Measurements from ENCODE around the gene PXYLP1. TPM values are rescaled to one million over a fixed set of nuclear protein-coding genes. Genes with fewer than 3 reads are reported as not detected.

The PXYLP1 gene
- total and polyA plus RNA-seq, 2 donors (not counting 1 experiment from before 2014, with no cell fraction given): 1.4 to 4.5 TPM

GRCh38 chr3:141311170-141311495 is 79.5 kb downstream of the PXYLP1 start:
- Mint-ChIP-seq H3K27ac (peak overlapping the region; percentile 97), H3K4me3 (peak overlapping the region; percentile 98), H3K27me3 (no peaks in the 10 kb centered on the region), H3K9me3 (ENCODE audit: insufficient read depth) (peaks cover 2% of the 10 kb centered on the region), H3K4me1 (peaks cover 23% of the 10 kb centered on the region)
- Histone ChIP-seq H3K27me3 (replicated peaks in 1 of 4; ENCODE audit: control extremely low read depth in 1 of 4, control insufficient read depth in 3 of 4, insufficient read depth in 4 of 4, low read length in 3 of 4) (no peaks in the 10 kb centered on the region), H3K9me3 (ENCODE audit: control extremely low read depth in 1 of 3, control insufficient read depth in 2 of 3, insufficient read depth in 1 of 3, low read length in 2 of 3) (no peaks in the 10 kb centered on the region), H3K79me2 (ENCODE audit: control insufficient read depth, insufficient read depth, low read length) (peaks cover 11% of the 10 kb centered on the region), H3K4me1 (ENCODE audit: control insufficient read depth in 2 of 2, insufficient read depth in 2 of 2, low read length in 2 of 2) (peaks cover 15 to 17% of the 10 kb centered on the region in 2 donors), H4K20me1 (ENCODE audit: control insufficient read depth, insufficient read depth, low read length, poor library complexity, severe bottlenecking) (no peaks in the 10 kb centered on the region), H3K4me2 (replicated peaks; ENCODE audit: low read depth, low read length, poor library complexity, severe bottlenecking) (peak overlapping the region; percentile 79), H2AFZ (ENCODE audit: insufficient read depth, low read depth, low read length, poor library complexity, severe bottlenecking) (peak overlapping the region; percentile 96), H3K27ac (ENCODE audit: low read length in 2 of 2) (peak overlapping the region; percentile 65 to 78), H3K36me3 (replicated peaks in 1 of 2; ENCODE audit: control extremely low read depth in 1 of 2, control insufficient read depth in 1 of 2, extremely low read depth in 1 of 2, insufficient read depth in 2 of 2, low read length in 1 of 2) (no peaks in the 10 kb centered on the region), H3K4me3 (ENCODE audit: control extremely low read depth in 1 of 5, extremely low read depth in 1 of 5, insufficient read depth in 1 of 5, low read depth in 2 of 5, low read length in 4 of 5) (peak overlapping the region; percentile 71 to 96 (median 93)), H3K9ac (ENCODE audit: low read length) (peak overlapping the region; percentile 69)
- DNase-seq: no peak
- WGBS (ENCODE audit: insufficient coverage): 9% methylated on average over 8 of the region's 13 CpGs
- POLR2A ChIA-PET: interaction anchor here (0.6 to 1.4 kb wide), 4 partner anchors 80 to 176 kb away, joined by 4 to 7 read pairs (median 5); partner anchors contain the start of gene PXYLP1
- no peak for ATAC-seq (ENCODE audit: low read depth)
- TF ChIP-seq, protein P1, sequence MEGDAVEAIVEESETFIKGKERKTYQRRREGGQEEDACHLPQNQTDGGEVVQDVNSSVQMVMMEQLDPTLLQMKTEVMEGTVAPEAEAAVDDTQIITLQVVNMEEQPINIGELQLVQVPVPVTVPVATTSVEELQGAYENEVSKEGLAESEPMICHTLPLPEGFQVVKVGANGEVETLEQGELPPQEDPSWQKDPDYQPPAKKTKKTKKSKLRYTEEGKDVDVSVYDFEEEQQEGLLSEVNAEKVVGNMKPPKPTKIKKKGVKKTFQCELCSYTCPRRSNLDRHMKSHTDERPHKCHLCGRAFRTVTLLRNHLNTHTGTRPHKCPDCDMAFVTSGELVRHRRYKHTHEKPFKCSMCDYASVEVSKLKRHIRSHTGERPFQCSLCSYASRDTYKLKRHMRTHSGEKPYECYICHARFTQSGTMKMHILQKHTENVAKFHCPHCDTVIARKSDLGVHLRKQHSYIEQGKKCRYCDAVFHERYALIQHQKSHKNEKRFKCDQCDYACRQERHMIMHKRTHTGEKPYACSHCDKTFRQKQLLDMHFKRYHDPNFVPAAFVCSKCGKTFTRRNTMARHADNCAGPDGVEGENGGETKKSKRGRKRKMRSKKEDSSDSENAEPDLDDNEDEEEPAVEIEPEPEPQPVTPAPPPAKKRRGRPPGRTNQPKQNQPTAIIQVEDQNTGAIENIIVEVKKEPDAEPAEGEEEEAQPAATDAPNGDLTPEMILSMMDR (IDR thresholded peaks at IDR 0.05): no peak
- TF ChIP-seq EZH2 (IDR thresholded peaks at IDR 0.05; ENCODE audit: borderline replicate concordance, insufficient read depth, low read depth, low read length, poor library complexity, severe bottlenecking): no peak
- intact Hi-C loops (cut with micrococcal nuclease): loop anchor here (1.0 to 5.0 kb wide), 12 partner anchors 26 to 1691 kb away; partner anchors contain the start of genes ATP1B3, PXYLP1, RASA2 and RNF7
- CTCF ChIA-PET: interaction anchor here (0.7 to 19.3 kb wide), 23 partner anchors 9 to 564 kb away, joined by 3 to 404 read pairs (median 8); partner anchors contain the start of genes PXYLP1 and RASA2

Measured in B cell (primary cell).